K562 (cell line): ENCODE results near the gene VIPR1. TPM values are rescaled to one million over a fixed set of nuclear protein-coding genes. Genes with fewer than 3 reads are reported as not detected.
A peak's percentile ranks its signal among the peaks of the same experiment; 100 is the strongest.

ENCODE experiments used
- ATAC-seq: fragments of 200-7000 bp; cut with Tn5 transposase; 3 replicates; pipeline ENCODE4 v1.9.1; 2020; ENCODE audit warnings: moderate library complexity
- BruUV-seq: library from RNA; stranded (reverse); fragments of 400-500 nt; replicated peaks from 2 replicates; lab custom pipeline; 2021; lab: Mats Ljungman, UMichigan
- CTCF ChIA-PET: fragments of 300-600 bp; formaldehyde crosslinking; extraction: SDS; loops from one replicate; lab custom pipeline; 2021; ENCODE audit warnings: low intra/inter-chr PET ratio; lab: Yijun Ruan, JAX
- POLR2A ChIA-PET: fragments of 300-600, 350-650 bp; sonication (Branson Sonifier 250); formaldehyde crosslinking; extraction: SDS; loops from one replicate; lab custom pipeline; 2021; ENCODE audit warnings: antibody characterized with exemption, inconsistent platforms; lab: Yijun Ruan, JAX
- DNase-seq, 4 experiments: peaks; one replicate each; pipeline versions ENCODE4 v3.0.0 to v3.0.0-alpha.2; 2011 to 2018; ENCODE audit warnings: low spot score in 3 of 4, mixed read lengths in 3 of 4; ENCODE audit errors: extremely low read depth in 1 of 4
- FAIRE-seq: peaks from 2 replicates; lab custom pipeline; 2011; peaks lifted over from hg19 to GRCh38; lab: Jason Lieb, UNC
- H2AFZ ChIP-seq: 2 replicates; pipeline ENCODE4 v1.6.0; 2011; ENCODE audit warnings: low read depth, low read length, control low read depth, inconsistent platforms
- H3K27ac ChIP-seq: fragments of 200-600 bp; 3 replicates; pipeline ENCODE4 v1.8.0; 2011; ENCODE audit warnings: low read depth, mild to moderate bottlenecking, control low read depth, inconsistent platforms, low read length, moderate library complexity, mixed read lengths; ENCODE audit errors: extremely low read depth
- H3K27me3 ChIP-seq, 2 experiments: fragments of 300-600 bp in 1 of 2; 2 replicates in 1 of 2; 3 replicates in 1 of 2; pipeline versions ENCODE4 v1.6.0 to v1.8.0; 2011; ENCODE audit warnings: inconsistent platforms in 2 of 2, low read length in 2 of 2, mild to moderate bottlenecking in 1 of 2, mixed read lengths in 1 of 2, moderate library complexity in 1 of 2; ENCODE audit not compliant: control insufficient read depth in 2 of 2, insufficient read depth in 2 of 2
- H3K36me3 ChIP-seq: fragments of 300-600 bp; 3 replicates; pipeline ENCODE4 v1.8.0; 2011; ENCODE audit warnings: mild to moderate bottlenecking, low read length, inconsistent platforms; ENCODE audit not compliant: control insufficient read depth, insufficient read depth
- H3K4me1 ChIP-seq, 2 experiments: fragments of 200-600 bp in 1 of 2; replicated peaks in 1 of 2; 2 replicates in 1 of 2; 3 replicates in 1 of 2; pipeline versions ENCODE4 v1.5.1 to v1.8.0; 2011; ENCODE audit warnings: inconsistent platforms in 2 of 2, low read length in 2 of 2, mild to moderate bottlenecking in 1 of 2, mixed read lengths in 1 of 2, moderate library complexity in 1 of 2; ENCODE audit not compliant: control insufficient read depth in 2 of 2, insufficient read depth in 2 of 2
- H3K4me2 ChIP-seq: 2 replicates; pipeline ENCODE4 v1.6.1; 2011; ENCODE audit warnings: low read length, control low read depth, inconsistent platforms, mixed read lengths; ENCODE audit not compliant: insufficient read depth
- H3K4me3 ChIP-seq: fragments of 200-600 bp; sonication (generic), shearing (Covaris generic); 2 replicates; pipeline ENCODE4 v1.5.1; 2016; ENCODE audit warnings: control low read depth, inconsistent platforms
- H3K79me2 ChIP-seq: fragments of 200-600 bp; 3 replicates; pipeline ENCODE4 v1.8.0; 2011; ENCODE audit warnings: low read length, inconsistent platforms; ENCODE audit not compliant: control insufficient read depth, insufficient read depth
- H3K9ac ChIP-seq, 2 experiments: 2 replicates each; pipeline versions ENCODE4 v1.6.0 to v1.6.1; 2011; ENCODE audit warnings: low read depth in 2 of 2, low read length in 2 of 2, control low read depth in 1 of 2, inconsistent platforms in 1 of 2, mild to moderate bottlenecking in 1 of 2, mixed read lengths in 1 of 2; ENCODE audit not compliant: insufficient read depth in 1 of 2
- H3K9me1 ChIP-seq: one replicate; pipeline ENCODE4 v1.6.0; 2011; ENCODE audit warnings: inconsistent platforms, mild to moderate bottlenecking, low read length, moderate library complexity; ENCODE audit not compliant: control insufficient read depth, insufficient read depth
- H3K9me3 ChIP-seq: replicated peaks from 2 replicates; pipeline ENCODE4 v1.5.1; 2011; ENCODE audit warnings: low read depth, low read length, inconsistent platforms; ENCODE audit not compliant: control insufficient read depth, insufficient read depth
- H4K20me1 ChIP-seq: replicated peaks from 2 replicates; pipeline ENCODE4 v1.6.1; 2011; ENCODE audit warnings: low read length, inconsistent platforms, mixed read lengths; ENCODE audit not compliant: control insufficient read depth, insufficient read depth
- ATF6 ChIP-seq: sonication (generic); formaldehyde crosslinking; IDR thresholded peaks from 2 replicates; pipeline ENCODE4 v1.4.0; 2020; ENCODE audit warnings: mild to moderate bottlenecking, missing genetic modification reagents
- HDAC8 ChIP-seq: fragments of 450-650 bp; IDR thresholded peaks from 2 replicates; pipeline ENCODE4 v1.6.1; 2016; ENCODE audit warnings: mild to moderate bottlenecking, missing genetic modification characterization, moderate library complexity, missing compliant biosample characterization
- KLF13 ChIP-seq: fragments of 450-650 bp; IDR thresholded peaks from 2 replicates; pipeline ENCODE4 v1.6.1; 2016; ENCODE audit warnings: missing genetic modification characterization, low read depth, mild to moderate bottlenecking, missing compliant biosample characterization, moderate library complexity, borderline replicate concordance
- PURB ChIP-seq: sonication (generic); formaldehyde crosslinking; IDR thresholded peaks from 2 replicates; pipeline ENCODE4 v1.9.0; 2021; ENCODE audit warnings: low read depth, mild to moderate bottlenecking, missing genetic modification reagents
- RBM15 ChIP-seq: fragments of 200-400 bp; formaldehyde crosslinking; IDR thresholded peaks from 2 replicates; pipeline ENCODE4 v1.6.1; 2018; ENCODE audit warnings: mild to moderate bottlenecking, low read length, moderate library complexity; ENCODE audit not compliant: insufficient read depth
- SAFB2 ChIP-seq: fragments of 200-400 bp; formaldehyde crosslinking; IDR thresholded peaks from 2 replicates; pipeline ENCODE4 v1.6.1; 2018; ENCODE audit warnings: borderline replicate concordance, low read length, low read depth, moderate library complexity; ENCODE audit not compliant: severe bottlenecking
- SLC30A9 ChIP-seq: fragments of 250-450 bp; sonication (Bioruptor Pico); IDR thresholded peaks from 2 replicates; pipeline ENCODE4 v1.8.0; 2022; ENCODE audit warnings: mild to moderate bottlenecking, moderate library complexity
- SMAD3 ChIP-seq: fragments of 450-650 bp; formaldehyde crosslinking; conservative IDR thresholded peaks from 2 replicates; pipeline ENCODE4 v1.4.0; 2020; ENCODE audit warnings: mild to moderate bottlenecking
- THRAP3 ChIP-seq: fragments of 450-650 bp; IDR thresholded peaks from 2 replicates; pipeline ENCODE4 v1.6.1; 2016; ENCODE audit warnings: mild to moderate bottlenecking, inconsistent platforms, borderline replicate concordance
- XRCC3 ChIP-seq: fragments of 450-650 bp; IDR thresholded peaks from 2 replicates; pipeline ENCODE4 v1.6.1; 2017; ENCODE audit warnings: mild to moderate bottlenecking, moderate library complexity
- ZBTB5 ChIP-seq: fragments of 450-650 bp; IDR thresholded peaks from 2 replicates; pipeline ENCODE4 v1.6.1; 2017; ENCODE audit warnings: antibody characterized with exemption
- ZKSCAN8 ChIP-seq: fragments of 200-800 bp; sonication (Bioruptor generic); IDR thresholded peaks from 2 replicates; pipeline ENCODE4 v1.6.1; 2016; ENCODE audit warnings: missing genetic modification characterization, missing compliant biosample characterization
- ZNF165 ChIP-seq: fragments of 250-450 bp; sonication (Bioruptor Pico); IDR thresholded peaks from 2 replicates; pipeline ENCODE4 v1.4.0; 2020; ENCODE audit warnings: borderline replicate concordance
- ZNF3 ChIP-seq: fragments of 250-450 bp; sonication (Bioruptor Pico); IDR thresholded peaks from 2 replicates; pipeline ENCODE4 v1.5.0; 2021; ENCODE audit warnings: mild to moderate bottlenecking, moderate library complexity
- ZNF583 ChIP-seq: fragments of 250-450 bp; sonication (Bioruptor Pico); IDR thresholded peaks from 2 replicates; pipeline ENCODE4 v1.4.0; 2020
- ZNF655 ChIP-seq: fragments of 250-450 bp; sonication (Bioruptor Pico); IDR thresholded peaks from 2 replicates; pipeline ENCODE4 v1.5.0; 2021
- WGBS: fragments of 100-300 bp; shearing (Covaris generic); methylation state at CpG from one replicate; pipeline ENCODE4 v1.1.6; 2016; ENCODE audit warnings: low coverage, mixed read lengths; ENCODE audit not compliant: insufficient coverage; ENCODE audit errors: missing lambda C conversion rate; 5-methylcytosine and 5-hydroxymethylcytosine counted together
- in situ Hi-C: fragments of 300-500 bp; cut with MboI; formaldehyde crosslinking; loops from 4 replicates; pipeline ENCODE4 v1.15.0; 2018; ENCODE audit warnings: inconsistent platforms, mixed read lengths
- intact Hi-C: fragments of 100-400 bp; cut with micrococcal nuclease; formaldehyde crosslinking; loops from 2 replicates; pipeline ENCODE4 v1.14.2; 2022
- polyA plus RNA-seq, 8 experiments: library from polyadenylated mRNA; depleted of rRNA in 4 of 8; stranded (reverse) in 5 of 8; unstranded in 3 of 8; fragments of >200 nt; fragmentation: Nextera tagmentation in 2 of 8; fragmentation: Illumina TruSeq in 1 of 8; extraction: Ambion mirVana in 2 of 8; extraction: Trizol in 1 of 8; gene quantifications; 2 replicates each; pipeline versions ENCODE4 v1.2.1 to v1.2.3, GENCODE V29; 2011 to 2014; ENCODE audit warnings: inconsistent platforms in 1 of 8, missing spikeins in 1 of 8
- total RNA-seq, 7 experiments: library from RNA; depleted of rRNA in 6 of 7; stranded (reverse); fragments of >200 nt in 6 of 7; fragmentation: Illumina TruSeq in 2 of 7; extraction: Trizol in 2 of 7; gene quantifications; 2 replicates each; pipeline versions ENCODE4 v1.2.1 to v1.2.3, GENCODE V29; 2011 to 2021; ENCODE audit warnings: low replicate concordance in 1 of 7

VIPR1 gene
- total and polyA plus RNA-seq, 9 of the 15 experiments (the other 6 are each of a cell fraction or from before 2014, with no cell fraction given) = 0.04 to 0.38 (median 0.12) TPM; not detected in 3

GRCh38 chr3:42525736-42526345, 23.4 kb downstream of the VIPR1 start (continued):
- no peak for TF ChIP-seq HDAC8 (tag)
- TF ChIP-seq XRCC3 = no peak
- no peak for TF ChIP-seq ZNF583 (CRISPR knock-in tag)
- no peak for TF ChIP-seq KLF13 (tag)
- no peak for TF ChIP-seq SAFB2
- TF ChIP-seq RBM15 = no peak
- TF ChIP-seq SLC30A9 (CRISPR knock-in tag) = no peak
- TF ChIP-seq ZNF3 = no peak
- TF ChIP-seq ZKSCAN8 (CRISPR knock-in tag) = no peak
- TF ChIP-seq THRAP3 = no peak

GRCh38 chr3:42526616-42527367, 24.3 kb downstream of the VIPR1 start:
- no peaks in the 10 kb centered on the region for H3K9me1 ChIP-seq
- intact Hi-C loops (no loop called here), in situ Hi-C loops (no loop called here)
- H3K79me2 ChIP-seq = no peaks in the 10 kb centered on the region
- peaks cover 14 to 38% of the 10 kb centered on the region in 2 experiments for H3K27me3 ChIP-seq
- H3K4me1 ChIP-seq = peaks cover 0 to 11% of the 10 kb centered on the region in 2 experiments; a peak in 1 of 5 replicates
- peak; percentile 83 for ATAC-seq
- H3K27ac ChIP-seq = no peak overlapping the region
- WGBS = 24% methylated on average over 15 of the region's 15 CpGs
- BruUV-seq = no TSS peak
- peak; percentile 6 for FAIRE-seq
- H4K20me1 ChIP-seq = 0 out of 2 replicates have a peak, but pooled peaks cover 4% of the 10 kb centered on the region
- no peak overlapping the region for H3K4me3 ChIP-seq
- no peaks in the 10 kb centered on the region for H3K36me3 ChIP-seq
- CTCF ChIA-PET = no interaction called here
- peak overlapping the region in 1 of 2 experiments; percentile 48; a peak in 1 of 4 replicates for H3K9ac ChIP-seq
- no peaks in the 10 kb centered on the region for H3K9me3 ChIP-seq
- POLR2A ChIA-PET = no interaction called here
- H2AFZ ChIP-seq = 0 out of 2 replicates have a peak overlapping the region, but pooled peaks have one; percentile 52
- peak; percentile 25 to 61 (median 56) for DNase-seq
- H3K4me2 ChIP-seq = no peak overlapping the region
- TF ChIP-seq ZNF165 (CRISPR knock-in tag) (no peak), ZBTB5 (no peak), ZNF655 (CRISPR knock-in tag) (no peak), ATF6 (CRISPR knock-in tag) (no peak), PURB (CRISPR knock-in tag) (no peak), SMAD3 (CRISPR knock-in tag) (no peak)
